Esophagus squamous epithelium (tissue), 5 donors: ENCODE results near the gene GALR2. TPM values are rescaled to one million over a fixed set of nuclear protein-coding genes. Genes with fewer than 3 reads are reported as not detected.
"Not testable (repeated sequence)": the region's sequence is repeated elsewhere in the genome, so short reads cannot be mapped to it uniquely, and the experiment has no call there.

Source experiments
- DNase-seq: peaks from one replicate; lab custom pipeline; 2025; lab: John Stamatoyannopoulos, UW
- H3K27ac ChIP-seq, 4 donors: fragments of 200-600 bp; sonication (generic); one replicate each; pipeline ENCODE4 v1.5.1; 2016 to 2019; ENCODE audit warnings: mild to moderate bottlenecking in 1 of 4
- H3K27me3 ChIP-seq, 4 donors: fragments of 200-600 bp; sonication (generic); 1 replicate in 3 of 4; 2 replicates in 1 of 4; pipeline versions ENCODE4 v1.5.1 to v1.6.0; 2017 to 2021; ENCODE audit warnings: antibody characterized with exemption in 1 of 4
- H3K36me3 ChIP-seq, 3 donors: fragments of 200-600 bp; sonication (generic); one replicate each; pipeline ENCODE4 v1.5.1; 2016 to 2019
- H3K4me1 ChIP-seq, 3 donors: fragments of 200-600 bp; sonication (generic); one replicate each; pipeline ENCODE4 v1.5.1; 2017 to 2019
- H3K4me3 ChIP-seq, 4 donors: fragments of 200-600 bp; sonication (generic); 1 replicate in 3 of 4; 2 replicates in 1 of 4; pipeline ENCODE4 v1.5.1; 2016 to 2019; ENCODE audit warnings: mild to moderate bottlenecking in 2 of 4, moderate library complexity in 1 of 4
- H3K9me3 ChIP-seq, 3 donors: fragments of 200-600 bp; sonication (generic); one replicate each; pipeline ENCODE4 v1.5.1; 2016 to 2019
- CTCF ChIP-seq, 6 experiments: fragments of 450-650 bp in 4 of 6; fragments of 200-600 bp in 2 of 6; sonication (generic) in 2 of 6; IDR thresholded peaks; one replicate each; pipeline ENCODE4 v1.5.1; 2016 to 2019; ENCODE audit warnings: antibody characterized with exemption in 6 of 6, mild to moderate bottlenecking in 4 of 6, moderate library complexity in 4 of 6
- POLR2A ChIP-seq, 4 donors: fragments of 450-650 bp; IDR thresholded peaks; one replicate each; pipeline ENCODE4 v1.6.1; 2017; ENCODE audit warnings: antibody characterized with exemption in 4 of 4, mild to moderate bottlenecking in 4 of 4, moderate library complexity in 3 of 4
- WGBS, 2 donors: methylation state at CpG; one replicate each; pipeline ENCODE4 v1.1.5; 2018; 5-methylcytosine and 5-hydroxymethylcytosine counted together
- intact Hi-C: fragments of 100-400 bp; cut with DNase I; formaldehyde crosslinking; loops from one replicate; pipeline ENCODE4 v1.15.0; 2022
- total RNA-seq, 4 donors: library from RNA; depleted of rRNA; stranded (reverse); fragments of >200 nt; gene quantifications; one replicate each; pipeline ENCODE4 v1.1.0, GENCODE V29; 2016
- donor health status: DM: yes; HTN: yes; CAD: no.

Gene GALR2
- total RNA-seq, 4 donors from 2014 or later, result 0.32 to 1.6 (median 0.44) TPM; not detected in 1

GRCh38 chr17:76077584-76078110 lies 3.1 kb downstream of the GALR2 start:
- TF ChIP-seq POLR2A (IDR thresholded peaks at IDR 0.05) (no peak), CTCF (IDR thresholded peaks at IDR 0.05) (no peak)
- H3K9me3 ChIP-seq, result no peaks in the 10 kb centered on the region
- H3K4me1 ChIP-seq, result peaks cover 35 to 61% (median 38%) of the 10 kb centered on the region in 3 donors
- H3K36me3 ChIP-seq, result peaks cover 0 to 11% (median 0%) of the 10 kb centered on the region in 3 donors
- H3K4me3 ChIP-seq, result no peak overlapping the region
- intact Hi-C loops, result no loop called here
- no peak overlapping the region for H3K27ac ChIP-seq
- H3K27me3 ChIP-seq, result peaks cover 23 to 76% (median 39%) of the 10 kb centered on the region in 4 donors
- WGBS, 2 donors, result 24 to 27% methylated on average over 10 to 12 of the region's 12 CpGs
- DNase-seq, result no peak

GRCh38 chr17:76078370-76078769 lies 3.8 kb downstream of the GALR2 start:
- H3K27me3 ChIP-seq, result peaks cover 23 to 75% (median 39%) of the 10 kb centered on the region in 4 donors
- peaks cover 0 to 18% (median 5%) of the 10 kb centered on the region in 3 donors for H3K36me3 ChIP-seq
- DNase-seq, H3K9me3 ChIP-seq, intact Hi-C loops, H3K4me3 ChIP-seq, H3K27ac ChIP-seq: not testable (repeated sequence)
- H3K4me1 ChIP-seq, result peaks cover 32 to 55% (median 34%) of the 10 kb centered on the region in 3 donors
- WGBS, 2 donors, result 71% methylated on average over 1 to 5 of the region's 5 CpGs

- peaks cover 22 to 68% (median 35%) of the 10 kb centered on the region in 4 donors for H3K27me3 ChIP-seq
- no peak for TF ChIP-seq POLR2A (IDR thresholded peaks at IDR 0.05)
- TF ChIP-seq CTCF (IDR thresholded peaks at IDR 0.05), result no peak
- DNase-seq, result no peak
- intact Hi-C loops, result no loop called here
- H3K4me1 ChIP-seq, result peaks cover 32 to 52% (median 34%) of the 10 kb centered on the region in 3 donors
- H3K27ac ChIP-seq, result no peak within 1 kb of the TSS
- 56 to 65% methylated on average over 14 to 17 of the region's 17 CpGs for WGBS, 2 donors
- no peak within 1 kb of the TSS for H3K4me3 ChIP-seq
- no peaks in the 10 kb centered on the region for H3K9me3 ChIP-seq
- peaks cover 0 to 25% (median 11%) of the 10 kb centered on the region in 3 donors for H3K36me3 ChIP-seq
These were observed 4.4 kb downstream of the GALR2 start, which contains the start of gene ZACN for GRCh38 chr17:76078860-76079534. TSS of gene ZACN (plus strand) at chr17:76079182. CDS start at chr17:76079265, 83 bp downstream.

- H3K27ac ChIP-seq, result no peak overlapping the region
- H3K4me1 ChIP-seq, result peaks cover 27 to 47% (median 28%) of the 10 kb centered on the region in 3 donors
- peaks cover 5 to 30% (median 16%) of the 10 kb centered on the region in 3 donors for H3K36me3 ChIP-seq
- H3K4me3 ChIP-seq, result no peak overlapping the region
- H3K9me3 ChIP-seq, result no peaks in the 10 kb centered on the region
- peaks cover 16 to 63% (median 30%) of the 10 kb centered on the region in 4 donors for H3K27me3 ChIP-seq
- intact Hi-C loops, result no loop called here
- WGBS, 2 donors, result 24 to 48% methylated on average over 3 to 7 of the region's 9 CpGs
- TF ChIP-seq CTCF (IDR thresholded peaks at IDR 0.05), result no peak
- TF ChIP-seq POLR2A (IDR thresholded peaks at IDR 0.05), result no peak
- DNase-seq, result no peak
These were observed 5.0 kb downstream of the GALR2 start for GRCh38 chr17:76079535-76079955.

GRCh38 chr17:76079956-76080767 lies 5.6 kb downstream of the GALR2 start:
- H3K27ac ChIP-seq, result no peak overlapping the region
- H3K4me3 ChIP-seq, result no peak overlapping the region
- TF ChIP-seq POLR2A (IDR thresholded peaks at IDR 0.05) (no peak), CTCF (IDR thresholded peaks at IDR 0.05) (peak in 2 of 6 experiments; percentile 8 to 30)
- H3K4me1 ChIP-seq, result peaks cover 21 to 41% (median 22%) of the 10 kb centered on the region in 3 donors
- peaks cover 12 to 57% (median 24%) of the 10 kb centered on the region in 4 donors for H3K27me3 ChIP-seq
- H3K36me3 ChIP-seq, result peaks cover 10 to 36% (median 23%) of the 10 kb centered on the region in 3 donors
- intact Hi-C loops, result no loop called here
- DNase-seq, result no peak
- 10 to 33% methylated on average over 5 of the region's 23 CpGs for WGBS, 2 donors
- H3K9me3 ChIP-seq, result no peaks in the 10 kb centered on the region
